Peyer's patch (tissue), 4 donors: ENCODE results near the gene NKX1-1. TPM values are rescaled to one million over a fixed set of nuclear protein-coding genes. Genes with fewer than 3 reads are reported as not detected.

ENCODE experiments used
- DNase-seq, 3 donors: peaks; one replicate each; pipeline ENCODE4 v3.0.0-alpha.2; 2017 to 2019
- H3K27ac ChIP-seq, 4 donors: fragments of 200-600 bp; sonication (generic); one replicate each; pipeline ENCODE4 v1.5.1; 2016 to 2019
- H3K27me3 ChIP-seq, 2 donors: fragments of 200-600 bp; sonication (generic); one replicate each; pipeline ENCODE4 v1.5.1; 2019
- H3K36me3 ChIP-seq, 3 donors: fragments of 200-600 bp; sonication (generic); one replicate each; pipeline ENCODE4 v1.5.1; 2016 to 2019
- H3K4me1 ChIP-seq, 4 donors: fragments of 200-600 bp; sonication (generic); one replicate each; pipeline ENCODE4 v1.5.1; 2016 to 2019
- H3K4me3 ChIP-seq, 4 donors: fragments of 200-600 bp; sonication (generic); 1 replicate in 3 of 4; 2 replicates in 1 of 4; pipeline ENCODE4 v1.5.1; 2016 to 2019; ENCODE audit warnings: mild to moderate bottlenecking in 1 of 4
- H3K9me3 ChIP-seq, 4 donors: fragments of 200-600 bp; sonication (generic); one replicate each; pipeline ENCODE4 v1.5.1; 2016 to 2019; ENCODE audit warnings: mild to moderate bottlenecking in 1 of 4
- CTCF ChIP-seq, 6 experiments: fragments of 450-650 bp in 4 of 6; fragments of 200-600 bp in 2 of 6; sonication (generic) in 1 of 6; IDR thresholded peaks; one replicate each; pipeline ENCODE4 v1.5.1; 2017 to 2019; ENCODE audit warnings: antibody characterized with exemption in 6 of 6, mild to moderate bottlenecking in 3 of 6, moderate library complexity in 1 of 6
- POLR2A ChIP-seq, 2 donors: fragments of 450-650 bp; IDR thresholded peaks; one replicate each; pipeline ENCODE4 v1.5.1; 2017; ENCODE audit warnings: antibody characterized with exemption in 2 of 2, mild to moderate bottlenecking in 2 of 2, moderate library complexity in 2 of 2
- total RNA-seq, 4 donors: library from RNA; depleted of rRNA; stranded (reverse); fragments of >200 nt; gene quantifications; one replicate each; pipeline ENCODE4 v1.1.0, GENCODE V29; 2016

NKX1-1 gene
- total RNA-seq, 4 donors from 2014 or later = not detected

GRCh38 chr4:1362521-1362920 is 43.7 kb downstream of the NKX1-1 start:
- H3K9me3 ChIP-seq = no peaks in the 10 kb centered on the region
- H3K36me3 ChIP-seq = peaks cover 0 to 34% (median 0%) of the 10 kb centered on the region in 3 donors
- TF ChIP-seq CTCF (IDR thresholded peaks at IDR 0.05) (no peak), POLR2A (IDR thresholded peaks at IDR 0.05) (no peak)
- DNase-seq = no peak
- H3K27me3 ChIP-seq = no peaks in the 10 kb centered on the region
- H3K4me3 ChIP-seq = no peak overlapping the region
- H3K4me1 ChIP-seq = no peaks in the 10 kb centered on the region
- no peak overlapping the region for H3K27ac ChIP-seq

GRCh38 chr4:1362046-1362445 is 44.2 kb downstream of the NKX1-1 start:
- no peak for DNase-seq
- H3K4me1 ChIP-seq = no peaks in the 10 kb centered on the region
- no peak for TF ChIP-seq CTCF (IDR thresholded peaks at IDR 0.05)
- TF ChIP-seq POLR2A (IDR thresholded peaks at IDR 0.05) = no peak
- no peak overlapping the region for H3K4me3 ChIP-seq
- no peaks in the 10 kb centered on the region for H3K27me3 ChIP-seq
- H3K36me3 ChIP-seq = peaks cover 0 to 39% (median 0%) of the 10 kb centered on the region in 3 donors
- H3K9me3 ChIP-seq = no peaks in the 10 kb centered on the region
- H3K27ac ChIP-seq = no peak overlapping the region

GRCh38 chr4:1361431-1361830 is 44.8 kb downstream of the NKX1-1 start:
- H3K4me3 ChIP-seq = no peak overlapping the region
- H3K27me3 ChIP-seq = no peaks in the 10 kb centered on the region
- no peaks in the 10 kb centered on the region for H3K4me1 ChIP-seq
- peaks cover 0 to 37% (median 0%) of the 10 kb centered on the region in 3 donors for H3K36me3 ChIP-seq
- DNase-seq = no peak
- TF ChIP-seq POLR2A (IDR thresholded peaks at IDR 0.05) (no peak), CTCF (IDR thresholded peaks at IDR 0.05) (no peak)
- no peak overlapping the region for H3K27ac ChIP-seq
- H3K9me3 ChIP-seq = no peaks in the 10 kb centered on the region

- DNase-seq = no peak
- no peaks in the 10 kb centered on the region for H3K27me3 ChIP-seq
- H3K4me3 ChIP-seq = no peak overlapping the region
- H3K36me3 ChIP-seq = peaks cover 0 to 36% (median 0%) of the 10 kb centered on the region in 3 donors
- no peaks in the 10 kb centered on the region for H3K4me1 ChIP-seq
- H3K9me3 ChIP-seq = no peaks in the 10 kb centered on the region
- no peak overlapping the region for H3K27ac ChIP-seq
- TF ChIP-seq POLR2A (IDR thresholded peaks at IDR 0.05) = no peak
- TF ChIP-seq CTCF (IDR thresholded peaks at IDR 0.05) = no peak
Observed at GRCh38 chr4:1360423-1361283, 45.6 kb downstream of the NKX1-1 start.

GRCh38 chr4:1359976-1360375 is 46.3 kb downstream of the NKX1-1 start:
- Histone ChIP-seq H3K4me1 (no peaks in the 10 kb centered on the region), H3K27me3 (no peaks in the 10 kb centered on the region), H3K4me3 (no peak overlapping the region), H3K27ac (no peak overlapping the region), H3K36me3 (peaks cover 0 to 39% (median 0%) of the 10 kb centered on the region in 3 donors), H3K9me3 (no peaks in the 10 kb centered on the region)
- TF ChIP-seq POLR2A (IDR thresholded peaks at IDR 0.05) (no peak), CTCF (IDR thresholded peaks at IDR 0.05) (no peak)
- DNase-seq = no peak
